ENCODE data around the gene MRPL38.
A peak's percentile ranks its signal among the peaks of the same experiment; 100 is the strongest.
"Not testable (repeated sequence)": the region's sequence is repeated elsewhere in the genome, so short reads cannot be mapped to it uniquely, and the experiment has no call there.

MRPL38 gene

DNA sequence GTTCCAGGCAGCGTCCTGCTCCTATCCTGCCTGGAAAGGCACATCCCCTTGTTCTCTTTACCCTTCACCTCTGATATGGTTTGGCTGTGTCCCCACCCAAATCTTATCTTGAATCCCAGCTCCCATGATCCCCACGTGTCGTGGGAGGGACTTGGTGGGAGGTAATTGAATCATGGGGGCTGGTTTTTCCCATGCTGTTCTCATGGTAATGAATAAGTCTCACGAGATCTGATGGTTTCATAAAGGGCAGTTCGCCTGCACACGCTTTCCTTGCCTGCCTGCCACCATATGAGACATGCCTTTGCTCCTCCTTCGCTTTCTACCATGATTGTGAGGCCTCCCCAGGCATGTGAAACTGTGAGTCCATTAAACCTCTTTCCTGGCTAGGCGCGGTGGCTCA, 18.8 kb downstream of the MRPL38 start:
- intact Hi-C loops (cut with DNase I); DNase-seq: not testable (repeated sequence)

DNA sequence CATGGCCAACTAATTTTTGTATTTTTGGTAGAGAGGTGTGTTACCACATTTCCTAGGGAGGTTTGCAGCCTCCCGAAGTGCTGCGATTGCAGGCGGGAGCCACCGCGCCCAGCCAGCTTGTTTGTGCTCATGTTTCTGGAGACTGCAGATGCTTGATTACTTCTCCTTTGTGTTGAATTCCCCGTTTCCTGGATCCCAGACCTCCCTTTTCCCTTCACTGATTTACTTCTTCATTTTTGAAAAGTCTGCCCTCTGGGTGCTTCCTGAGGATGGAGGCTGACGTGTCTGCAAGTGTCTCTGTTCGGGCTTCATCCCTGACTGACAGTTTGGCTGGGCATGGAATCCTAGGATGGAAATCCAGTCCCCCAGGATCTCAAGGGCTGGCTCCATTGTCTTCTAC, 19.3 kb downstream of the MRPL38 start:
- no peak for DNase-seq
- intact Hi-C loops (cut with DNase I): no loop called here

DNA sequence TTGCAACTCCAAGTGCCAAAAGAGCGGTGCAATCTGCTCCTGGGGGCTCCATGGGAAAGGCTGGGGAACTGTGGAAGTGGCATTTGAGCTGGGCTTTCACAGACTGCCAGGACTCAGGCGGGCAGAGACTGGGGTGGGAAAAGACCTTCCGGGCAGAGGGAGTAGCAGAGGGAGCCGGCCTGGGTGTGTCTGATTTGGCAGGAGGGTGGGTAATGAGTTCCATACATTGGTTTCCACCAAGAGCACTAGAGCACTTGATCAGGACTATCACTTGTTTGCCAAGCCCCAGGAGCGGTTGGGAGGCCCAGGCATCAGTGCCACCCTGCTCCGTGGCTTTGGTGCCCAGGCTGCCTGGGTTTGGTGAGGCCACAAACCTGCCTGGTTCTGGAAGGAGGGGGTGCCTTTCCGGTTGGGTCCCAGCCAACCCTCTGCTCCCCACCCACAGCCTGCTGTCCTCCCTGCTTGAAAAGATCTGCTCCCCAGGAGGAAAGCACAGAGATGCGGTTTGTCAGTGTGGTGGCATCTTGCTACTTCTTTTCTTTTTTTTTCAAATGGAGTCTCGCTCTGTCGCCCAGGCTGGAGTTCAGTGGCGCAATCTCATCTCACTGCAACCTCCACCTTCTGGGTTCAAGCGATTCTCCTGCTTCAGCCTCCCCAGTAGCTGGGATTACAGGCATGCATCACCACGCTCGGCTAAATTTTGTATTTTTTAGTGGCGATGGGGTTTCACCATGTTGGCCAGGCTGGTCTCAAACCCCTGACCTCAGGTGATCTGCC, 22.8 kb downstream of the MRPL38 start:
- no peak for DNase-seq
- intact Hi-C loops (cut with DNase I): no loop called here

DNA sequence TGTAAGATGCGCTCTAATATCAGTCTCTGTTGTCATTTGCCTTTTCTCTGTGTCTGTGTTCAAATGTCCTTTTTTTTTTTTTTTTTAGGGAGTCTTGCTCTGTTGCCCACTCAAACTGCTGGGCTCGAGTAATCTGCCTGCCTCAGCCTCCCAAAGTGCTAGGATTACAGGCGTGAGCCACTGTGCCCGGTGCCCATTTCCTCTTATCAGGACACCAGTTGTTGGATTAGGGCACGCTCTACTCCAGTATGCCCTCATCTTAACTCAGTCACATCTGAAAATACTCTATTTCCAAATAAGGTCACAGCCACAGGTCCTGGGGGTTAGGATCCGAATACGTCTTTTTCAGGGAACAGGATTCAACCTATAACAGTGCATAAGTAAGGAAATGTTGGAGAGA, 24.4 kb downstream of the MRPL38 start:
- intact Hi-C loops (cut with DNase I): no loop called here

DNA sequence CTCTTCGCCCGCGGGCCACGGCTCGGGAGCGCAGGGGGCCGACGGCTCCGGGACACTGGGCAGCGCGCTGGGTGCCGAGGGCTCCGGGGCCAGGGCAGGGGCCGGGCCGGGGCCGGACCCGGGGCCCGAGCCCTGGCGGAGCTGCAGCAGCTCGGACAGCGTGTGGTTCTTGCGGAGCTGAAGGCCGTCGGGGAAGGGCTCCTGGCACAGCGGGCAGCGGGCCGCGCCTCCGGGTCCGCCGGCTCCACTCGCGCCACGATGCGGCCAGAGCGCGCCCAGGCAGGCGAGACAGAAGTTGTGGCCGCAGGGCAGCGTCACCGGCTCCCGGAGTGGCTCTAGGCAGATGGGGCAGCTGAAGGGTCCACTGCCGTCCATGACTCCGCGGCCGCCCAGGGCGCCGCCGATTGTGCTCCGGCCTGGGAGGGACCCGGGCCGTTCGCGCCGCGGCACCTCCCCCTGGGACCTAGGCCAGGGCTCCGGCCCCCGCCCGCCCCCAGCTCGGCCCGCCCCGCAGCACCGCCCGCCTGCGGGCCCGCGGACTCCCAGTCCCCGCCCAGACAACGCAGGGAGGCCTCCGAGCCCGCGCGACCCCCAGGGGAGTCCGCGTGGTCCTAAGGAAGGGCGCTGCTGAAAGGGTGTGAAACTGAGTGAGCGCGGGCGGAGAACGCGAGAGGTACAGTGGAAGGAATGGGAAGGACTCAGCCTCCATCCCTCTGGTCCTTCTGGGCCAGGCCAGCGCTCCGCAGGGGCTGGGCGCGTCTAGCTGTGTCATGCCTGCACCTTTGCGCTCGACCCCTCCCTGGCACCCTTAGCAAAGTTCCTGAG, 26.3 kb downstream of the MRPL38 start, which contains the start of gene TRIM47:
Gene TRIM47, minus strand, starts transcription at position 408 of the 825 bp plus-strand sequence. Its CDS starts 33 bp downstream, at position 375.
- peak in 39 of 42 donors; percentile 23 to 86 (median 70) for DNase-seq
- intact Hi-C loops (cut with DNase I): no loop called here

More for the DNA sequence above, 24.4 kb downstream of the MRPL38 start:
- DNase-seq: no peak

DNA sequence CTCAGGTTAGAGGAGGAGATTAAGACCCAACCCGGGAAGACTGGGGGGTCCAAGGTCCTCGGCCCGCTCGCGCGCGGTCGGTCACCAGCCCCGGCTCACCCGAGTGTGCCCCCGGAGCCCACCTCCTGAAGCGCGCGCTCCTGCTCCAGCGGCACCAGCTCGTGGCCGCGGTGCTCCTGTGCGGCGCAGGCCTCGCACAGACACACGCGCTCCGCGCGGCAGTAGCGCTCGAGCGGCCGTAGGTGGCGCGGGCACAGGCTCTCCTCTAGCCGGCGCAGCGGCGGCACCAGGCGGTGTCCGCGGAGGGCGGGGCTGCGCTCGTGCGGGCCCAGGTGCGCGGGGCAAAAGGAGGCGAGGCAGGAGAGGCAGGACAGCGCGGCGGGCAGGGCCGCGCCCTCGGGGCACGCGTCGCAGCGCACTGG, 26.9 kb downstream of the MRPL38 start:
- peak in 38 of 42 donors; percentile 44 to 80 (median 68) for DNase-seq
- intact Hi-C loops (cut with DNase I): no loop called here

DNA sequence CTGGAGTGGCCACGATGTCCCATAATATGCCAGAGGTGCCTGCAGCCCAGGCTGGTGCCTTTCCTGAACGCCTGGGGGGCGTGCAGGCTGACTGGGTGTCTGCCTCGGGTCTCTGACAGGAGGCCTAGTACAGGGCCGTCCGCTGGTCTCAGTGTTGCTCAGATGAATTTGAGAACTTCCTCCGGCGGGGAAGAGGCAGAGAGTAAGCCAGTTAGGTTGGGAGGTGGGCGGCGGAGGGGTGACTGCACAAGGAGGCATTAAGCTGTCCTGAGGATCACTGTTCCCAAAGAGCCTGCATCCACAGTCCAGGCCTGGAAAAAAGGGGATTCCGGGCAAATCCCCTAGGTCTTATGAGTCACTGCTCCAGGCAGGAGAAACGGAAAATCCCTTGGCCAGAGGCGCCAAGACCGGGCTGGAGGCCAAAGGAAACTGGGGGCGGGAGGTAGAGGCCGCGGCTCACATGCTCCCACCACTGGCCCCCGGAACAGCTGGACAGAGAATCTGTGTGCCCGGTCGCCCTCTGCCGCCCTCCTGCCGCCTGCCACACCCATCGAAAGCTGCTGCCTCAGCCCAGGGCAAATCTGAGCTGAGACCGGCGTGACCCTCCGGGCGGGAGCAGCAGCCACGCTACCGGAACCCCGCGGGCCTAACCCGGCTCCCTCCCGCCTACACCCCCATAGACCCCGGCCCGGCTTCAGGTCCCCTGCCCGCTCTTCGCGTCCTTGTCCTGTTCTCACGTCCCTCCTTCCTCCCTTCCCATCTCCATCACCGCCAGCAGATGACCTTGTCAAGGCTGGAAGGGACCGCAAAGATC, 27.5 kb downstream of the MRPL38 start:
- DNase-seq: peak; percentile 67 to 96 (median 83)
- intact Hi-C loops (cut with DNase I): no loop called here

DNA sequence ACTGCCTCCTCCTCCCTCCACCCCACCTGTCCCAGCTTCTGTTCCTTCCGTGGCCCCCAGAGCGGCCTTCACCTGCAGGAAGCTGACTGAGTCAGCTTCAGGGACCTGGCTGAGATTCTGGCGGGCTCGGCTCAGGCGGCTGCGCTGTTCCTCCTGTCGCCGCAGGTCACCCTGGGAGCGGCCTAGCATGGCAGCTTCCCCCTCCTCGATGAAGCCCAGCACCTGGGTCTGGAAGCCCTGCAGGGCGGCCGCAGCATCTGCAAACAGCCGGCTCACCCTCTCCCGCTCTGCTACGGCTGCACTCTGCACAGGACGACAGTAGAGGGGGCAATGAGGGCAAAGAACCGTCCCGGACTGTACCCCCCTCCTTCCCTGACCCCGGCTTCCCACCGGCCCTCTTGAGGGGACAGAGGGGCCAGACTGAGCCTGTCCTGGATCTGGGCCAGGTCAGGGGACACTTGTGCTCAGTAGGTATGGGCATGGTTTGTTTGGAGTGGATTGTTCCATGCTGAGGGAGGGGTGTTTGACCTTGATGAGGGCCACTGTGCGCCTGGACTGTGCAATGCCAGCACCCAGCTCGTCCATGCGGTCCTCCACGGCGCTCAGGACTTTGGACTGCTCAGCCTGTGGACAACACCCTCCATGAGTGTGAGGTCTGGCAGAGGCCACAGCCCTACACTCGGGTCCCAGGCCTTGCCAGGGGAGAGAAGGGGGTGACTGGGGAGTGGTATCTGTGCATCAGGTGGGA, 28.3 kb downstream of the MRPL38 start:
- peak in 10 of 42 donors; percentile 11 to 62 (median 33) for DNase-seq
- intact Hi-C loops (cut with DNase I): no loop called here

DNA sequence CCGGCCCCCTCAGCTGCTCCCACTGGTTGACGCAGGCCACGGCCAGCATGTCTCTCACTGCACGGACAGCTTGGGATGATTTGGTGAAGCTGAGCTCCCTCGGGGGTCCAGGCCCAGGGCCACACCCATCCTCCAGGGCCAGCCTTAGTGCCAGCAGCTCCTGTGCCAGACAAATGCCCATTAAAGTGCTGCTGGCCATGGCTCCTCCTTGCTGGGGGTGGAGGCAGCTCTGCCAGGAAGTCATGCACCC, 28.8 kb downstream of the MRPL38 start:
- peak in 11 of 42 donors; percentile 16 to 80 (median 46) for DNase-seq
- intact Hi-C loops (cut with DNase I): no loop called here

DNA sequence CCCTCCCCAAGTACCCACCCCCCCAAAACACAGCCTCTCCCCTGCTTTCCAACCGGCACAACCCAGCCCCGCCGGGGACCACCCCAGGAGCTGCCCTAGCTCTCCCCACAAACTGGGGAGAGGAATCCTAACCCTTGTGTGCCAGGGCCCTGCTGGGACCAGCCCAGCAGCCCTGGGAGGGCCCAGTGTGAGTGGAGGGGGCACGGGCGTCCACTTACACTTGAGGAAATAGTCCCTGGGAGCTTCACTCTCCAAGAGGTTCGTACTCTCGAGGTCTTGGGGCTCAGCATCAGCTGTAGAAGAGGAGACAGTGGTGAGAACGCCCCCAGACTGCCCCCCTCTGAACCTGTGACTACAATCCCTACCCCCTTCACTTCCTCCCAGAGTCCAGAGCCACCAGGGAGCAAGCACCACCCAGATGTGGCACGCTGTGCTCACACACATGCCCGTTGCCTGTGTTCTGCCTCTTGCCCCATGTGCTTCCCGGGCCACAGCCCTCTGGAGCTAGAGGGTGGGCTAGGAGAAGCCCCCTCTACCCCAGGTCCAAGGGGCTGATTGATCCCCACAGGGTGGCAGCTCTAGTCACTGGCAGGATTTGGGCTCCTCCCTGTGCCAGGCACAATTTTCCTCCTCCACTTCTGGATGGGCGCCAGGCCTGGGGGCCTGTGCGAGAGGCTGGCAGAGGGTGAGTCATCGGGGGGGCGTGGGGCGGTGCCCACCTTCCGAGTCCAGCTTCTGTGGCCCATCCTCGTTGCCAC, 29.3 kb downstream of the MRPL38 start:
- intact Hi-C loops (cut with DNase I): no loop called here
- DNase-seq: peak in 27 of 42 donors; percentile 23 to 83 (median 52)

DNA sequence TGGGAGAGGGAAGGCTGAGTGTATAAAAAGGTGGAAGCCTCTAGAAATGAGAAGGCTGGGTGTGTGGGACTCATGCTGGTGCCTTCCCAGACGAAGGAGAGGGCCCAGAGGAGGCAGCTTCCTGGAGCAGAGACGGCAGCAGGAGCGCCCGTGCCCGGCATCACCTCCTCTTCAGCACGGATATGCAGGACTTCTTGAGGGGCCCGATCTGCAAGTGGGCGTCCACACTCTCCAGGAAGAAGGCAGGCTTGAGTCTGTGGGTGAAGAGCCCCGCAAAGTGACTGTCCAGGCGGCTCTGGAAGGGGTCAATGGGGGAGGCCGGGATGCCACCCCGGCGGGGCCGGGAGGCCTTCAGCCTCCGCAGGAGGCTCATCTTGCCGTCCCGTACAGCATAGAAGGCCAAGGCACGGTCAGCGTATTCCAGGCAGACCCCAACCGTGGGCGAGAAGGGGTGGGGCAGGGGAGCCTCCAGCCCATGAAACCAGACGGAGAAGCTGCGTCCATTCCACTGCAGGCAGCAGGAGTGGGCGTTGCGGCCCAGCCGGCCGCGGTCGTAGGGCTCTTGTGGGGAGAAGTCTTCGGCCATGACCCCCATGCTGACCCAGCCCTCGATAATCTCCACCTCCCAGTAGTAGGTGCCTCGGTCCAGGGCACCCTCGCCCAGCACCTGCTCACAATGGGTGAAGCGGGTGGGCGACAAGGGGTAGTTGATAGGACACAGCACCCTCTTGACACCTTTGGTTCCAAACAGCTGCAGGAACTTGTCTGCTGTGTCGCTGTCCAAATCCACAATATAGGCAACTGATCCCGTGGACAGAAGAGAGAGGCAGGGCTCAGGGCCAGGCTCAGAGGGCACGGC, 30.1 kb downstream of the MRPL38 start:
- no peak for DNase-seq
- intact Hi-C loops (cut with DNase I): no loop called here

DNA sequence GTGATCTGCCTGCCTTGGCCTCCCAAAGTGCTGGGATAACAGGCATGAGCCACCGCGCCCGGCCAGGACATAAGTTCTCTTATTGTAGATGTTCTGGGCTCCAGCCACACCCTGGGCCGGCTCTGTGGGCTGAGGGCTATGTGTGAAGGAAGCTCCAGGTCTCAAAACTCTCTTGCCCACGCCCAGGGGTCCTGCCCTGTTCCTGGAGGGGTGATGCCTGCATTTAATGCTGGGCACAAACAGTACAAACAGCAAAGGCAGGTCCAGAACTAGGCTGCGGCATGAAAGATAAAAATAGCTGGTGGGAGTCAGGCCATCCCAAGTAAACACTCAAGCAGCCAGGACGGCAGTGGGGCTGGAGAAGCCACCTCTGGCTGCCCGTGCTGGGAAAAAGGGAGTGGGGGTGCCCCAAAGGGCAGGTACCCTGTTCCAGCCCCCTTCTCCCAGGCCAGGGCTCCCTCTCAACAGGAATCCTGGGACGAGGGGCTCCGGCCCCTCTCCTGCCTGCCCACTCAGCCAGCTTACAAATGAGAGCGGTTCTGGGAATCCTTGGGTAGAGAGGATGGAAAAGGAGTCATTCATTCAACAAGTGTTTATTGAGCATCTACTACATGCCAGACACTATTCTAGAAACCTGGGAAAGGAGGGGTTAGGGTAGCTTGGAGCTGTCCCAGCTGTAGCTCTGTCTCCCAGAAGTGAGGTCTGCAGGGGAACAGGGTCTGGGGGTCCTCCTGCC, 30.9 kb downstream of the MRPL38 start:
- DNase-seq: no peak
- intact Hi-C loops (cut with DNase I): no loop called here

DNA sequence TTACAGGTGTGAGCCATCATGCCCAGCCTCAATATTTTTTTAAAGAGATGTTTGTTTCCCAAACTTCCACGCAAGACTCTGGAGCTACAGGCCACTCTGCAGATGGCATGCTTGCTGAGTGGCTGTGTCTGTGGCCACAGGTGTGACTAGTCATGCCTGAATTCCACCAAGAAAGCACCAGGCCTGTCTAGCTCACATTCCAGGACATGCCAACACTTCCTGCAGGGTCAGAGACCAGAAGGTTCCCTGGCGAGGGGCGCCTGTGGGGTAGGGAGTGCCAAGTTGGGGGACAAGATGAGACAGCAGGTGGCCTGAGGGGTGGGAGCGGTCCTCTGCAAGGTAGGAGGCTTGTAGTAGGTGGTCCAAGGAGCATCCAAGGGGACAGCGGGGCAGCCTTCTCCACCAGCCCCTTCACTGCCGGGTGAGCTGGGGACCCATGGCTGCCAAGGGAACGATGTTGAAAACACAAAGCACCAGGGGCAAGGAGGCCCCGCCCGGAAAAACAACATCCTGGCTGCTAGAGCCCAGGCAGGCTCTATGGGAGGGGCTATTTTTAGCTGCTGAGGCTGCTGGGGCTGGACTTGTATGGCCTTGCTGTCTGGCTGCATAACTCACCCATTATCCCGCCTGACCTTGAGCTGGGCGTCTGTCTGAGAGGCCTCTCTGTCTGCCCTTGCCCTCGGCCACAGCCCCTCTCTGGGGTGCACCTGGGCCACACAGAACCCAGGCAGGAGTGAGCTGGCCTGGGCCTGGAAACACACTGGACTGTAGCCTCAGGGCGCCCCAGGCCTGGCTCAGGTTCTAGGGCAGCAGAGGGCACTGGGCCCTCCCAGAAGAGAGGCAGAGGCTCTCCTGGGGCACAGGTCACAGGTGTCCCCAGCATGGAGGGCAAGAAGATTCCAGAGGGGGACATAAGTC, 32.0 kb downstream of the MRPL38 start:
- DNase-seq: peak in 23 of 42 donors; percentile 21 to 73 (median 54)
- intact Hi-C loops (cut with DNase I): no loop called here

DNA sequence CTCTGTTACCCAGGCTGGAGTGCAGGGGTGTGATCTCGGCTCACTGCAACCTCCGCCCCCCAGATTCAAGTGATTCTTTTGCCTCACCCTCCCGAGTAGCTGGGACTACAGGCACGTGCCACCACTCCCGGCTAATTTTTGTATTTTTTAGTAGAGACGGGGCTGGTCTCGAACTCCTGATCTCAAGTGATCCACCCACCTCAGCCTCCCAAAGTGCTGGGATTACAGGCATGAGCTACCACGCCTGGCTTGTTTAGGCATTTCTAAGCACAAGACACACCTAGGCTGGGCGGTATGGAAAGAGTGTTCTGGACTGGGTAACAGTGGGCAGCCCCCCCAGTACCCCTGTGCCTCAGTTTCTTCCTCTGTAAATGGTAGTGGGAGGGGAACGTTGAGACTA, 34.5 kb downstream of the MRPL38 start:
- intact Hi-C loops (cut with DNase I); DNase-seq: not testable (repeated sequence)
